ENCODE data around the gene PROB1. TPM values are rescaled to one million over a fixed set of nuclear protein-coding genes. Genes with fewer than 3 reads are reported as not detected.
A peak's percentile ranks its signal among the peaks of the same experiment; 100 is the strongest.

PROB1 gene
- total RNA-seq, 1 donor from 2014 or later, result 1.3 TPM

DNA sequence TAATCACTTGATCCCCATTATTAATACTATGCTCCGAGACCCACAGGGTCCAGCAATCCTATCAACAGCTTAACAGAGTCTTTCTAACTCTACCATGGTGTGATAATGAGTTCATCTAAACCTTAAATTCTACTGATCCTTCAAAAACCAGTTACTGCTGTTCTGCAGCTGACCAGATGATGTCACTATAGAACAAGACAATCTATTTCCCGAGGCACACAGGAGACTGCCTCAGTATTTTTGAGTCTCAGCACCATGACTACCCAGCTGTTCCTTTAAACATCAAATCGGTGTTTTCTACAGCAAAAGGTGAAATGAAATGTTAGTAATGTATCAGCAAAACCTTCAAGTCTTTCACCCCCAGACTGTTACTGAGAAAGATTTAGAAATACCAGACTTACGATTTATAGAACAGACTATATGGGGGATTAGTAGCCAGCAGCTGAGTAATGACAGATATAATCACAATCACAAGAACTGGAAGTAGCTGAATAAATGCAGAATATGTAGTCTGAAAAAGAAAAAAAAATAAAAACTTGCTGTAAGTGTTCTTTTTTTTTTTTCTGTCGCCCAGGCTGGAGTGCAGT, 27.5 kb upstream of the PROB1 start:
- Mint-ChIP-seq H3K4me1 (ENCODE audit: unreplicated experiment) (peaks cover 5% of the 10 kb centered on the region), H3K36me3 (peaks cover 3% of the 10 kb centered on the region)
- DNase-seq (ENCODE audit: extremely low spot score, unreplicated experiment), result no peak

GRCh38 chr5:139419226-139420192, 24.6 kb upstream of the PROB1 start:
- Mint-ChIP-seq H3K27ac (no peak overlapping the region), H3K27me3 (no peaks in the 10 kb centered on the region), H3K4me1 (ENCODE audit: unreplicated experiment) (peaks cover 9% of the 10 kb centered on the region), H3K9me3 (no peaks in the 10 kb centered on the region), H3K36me3 (peaks cover 6% of the 10 kb centered on the region), H3K4me3 (no peak overlapping the region)
- TF ChIP-seq, protein P1, sequence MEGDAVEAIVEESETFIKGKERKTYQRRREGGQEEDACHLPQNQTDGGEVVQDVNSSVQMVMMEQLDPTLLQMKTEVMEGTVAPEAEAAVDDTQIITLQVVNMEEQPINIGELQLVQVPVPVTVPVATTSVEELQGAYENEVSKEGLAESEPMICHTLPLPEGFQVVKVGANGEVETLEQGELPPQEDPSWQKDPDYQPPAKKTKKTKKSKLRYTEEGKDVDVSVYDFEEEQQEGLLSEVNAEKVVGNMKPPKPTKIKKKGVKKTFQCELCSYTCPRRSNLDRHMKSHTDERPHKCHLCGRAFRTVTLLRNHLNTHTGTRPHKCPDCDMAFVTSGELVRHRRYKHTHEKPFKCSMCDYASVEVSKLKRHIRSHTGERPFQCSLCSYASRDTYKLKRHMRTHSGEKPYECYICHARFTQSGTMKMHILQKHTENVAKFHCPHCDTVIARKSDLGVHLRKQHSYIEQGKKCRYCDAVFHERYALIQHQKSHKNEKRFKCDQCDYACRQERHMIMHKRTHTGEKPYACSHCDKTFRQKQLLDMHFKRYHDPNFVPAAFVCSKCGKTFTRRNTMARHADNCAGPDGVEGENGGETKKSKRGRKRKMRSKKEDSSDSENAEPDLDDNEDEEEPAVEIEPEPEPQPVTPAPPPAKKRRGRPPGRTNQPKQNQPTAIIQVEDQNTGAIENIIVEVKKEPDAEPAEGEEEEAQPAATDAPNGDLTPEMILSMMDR (conservative IDR thresholded peaks at IDR 0.05), result no peak
- DNase-seq (ENCODE audit: extremely low spot score, unreplicated experiment), result no peak

More for the DNA sequence above, 27.5 kb upstream of the PROB1 start:
- Mint-ChIP-seq H3K4me3 (no peak overlapping the region), H3K9me3 (no peaks in the 10 kb centered on the region), H3K27me3 (no peaks in the 10 kb centered on the region), H3K27ac (no peak overlapping the region)
- TF ChIP-seq, protein P1 (conservative IDR thresholded peaks at IDR 0.05), result peak; percentile 91

- Mint-ChIP-seq H3K4me3 (no peak overlapping the region), H3K36me3 (peaks cover 6% of the 10 kb centered on the region), H3K9me3 (no peaks in the 10 kb centered on the region), H3K27me3 (no peaks in the 10 kb centered on the region), H3K4me1 (ENCODE audit: unreplicated experiment) (peaks cover 9% of the 10 kb centered on the region), H3K27ac (no peak overlapping the region)
- DNase-seq (ENCODE audit: extremely low spot score, unreplicated experiment), result no peak
- TF ChIP-seq, protein P1 (conservative IDR thresholded peaks at IDR 0.05), result no peak
These were observed 23.9 kb upstream of the PROB1 start for GRCh38 chr5:139418793-139419192.

DNA sequence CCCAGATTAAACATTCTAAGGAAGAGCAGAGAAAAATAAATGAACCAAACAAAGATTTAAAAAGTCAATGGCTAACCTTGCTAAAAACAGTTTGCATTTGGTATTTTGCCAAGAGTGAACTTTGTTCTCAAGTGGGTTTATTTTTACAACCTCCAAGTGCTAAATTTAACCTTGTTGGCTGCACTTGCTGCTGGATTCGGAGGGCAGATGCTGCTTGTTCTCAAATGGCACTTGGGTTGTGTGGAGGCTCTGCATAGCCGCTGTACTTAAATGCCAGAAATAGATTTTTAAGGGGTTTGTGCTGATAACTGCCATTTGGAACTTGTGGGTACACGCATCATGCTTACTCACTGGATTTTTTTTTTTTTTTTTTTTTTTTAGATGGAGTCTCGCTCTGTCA, 22.3 kb upstream of the PROB1 start:
- H3K9me3 Mint-ChIP-seq, result no peaks in the 10 kb centered on the region
- DNase-seq (ENCODE audit: extremely low spot score, unreplicated experiment), result no peak

DNA sequence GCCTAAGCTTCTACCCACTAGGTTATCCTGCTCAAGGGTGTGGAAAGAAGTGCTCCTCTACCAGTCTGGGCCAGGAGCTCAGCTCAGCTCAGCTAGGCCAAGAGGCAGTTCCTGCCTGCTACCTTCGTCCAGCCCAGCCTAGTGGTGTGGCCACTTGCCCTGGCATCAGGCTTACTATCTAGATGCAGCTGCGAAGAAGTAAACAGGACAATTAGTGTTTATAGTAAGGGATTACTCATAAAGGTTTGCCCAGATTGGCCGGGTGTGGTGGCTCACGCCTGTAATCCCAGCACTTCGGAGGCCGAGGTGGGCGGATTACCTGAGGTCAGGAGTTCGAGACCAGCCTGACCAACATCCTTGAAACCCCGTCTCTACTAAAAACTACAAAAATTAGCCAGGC, 21.7 kb upstream of the PROB1 start:
- no peak for DNase-seq (ENCODE audit: extremely low spot score, unreplicated experiment)
- H3K9me3 Mint-ChIP-seq, result no peaks in the 10 kb centered on the region
- H3K27ac Mint-ChIP-seq, result no peak overlapping the region
- H3K4me3 Mint-ChIP-seq, result no peak overlapping the region
- H3K27me3 Mint-ChIP-seq, result no peaks in the 10 kb centered on the region
- TF ChIP-seq, protein P1 (conservative IDR thresholded peaks at IDR 0.05), result no peak
- H3K4me1 Mint-ChIP-seq (ENCODE audit: unreplicated experiment), result peaks cover 3% of the 10 kb centered on the region
- peaks cover 3% of the 10 kb centered on the region for H3K36me3 Mint-ChIP-seq

More for the DNA sequence above, 22.3 kb upstream of the PROB1 start:
- Mint-ChIP-seq H3K4me1 (ENCODE audit: unreplicated experiment) (peaks cover 5% of the 10 kb centered on the region), H3K36me3 (peaks cover 3% of the 10 kb centered on the region), H3K27me3 (no peaks in the 10 kb centered on the region), H3K4me3 (no peak overlapping the region), H3K27ac (no peak overlapping the region)
- TF ChIP-seq, protein P1 (conservative IDR thresholded peaks at IDR 0.05), result no peak

Data from type B pancreatic cell (in vitro differentiated cells).